HG03135 (cell line): ENCODE results near the gene CLDN16.
A peak's percentile ranks its signal among the peaks of the same experiment; 100 is the strongest.

ENCODE experiments used
- ATAC-seq: cut with Tn5 transposase; IDR thresholded peaks from one replicate; pipeline ENCODE4 v1.9.1; 2021; ENCODE audit warnings: mild to moderate bottlenecking, moderate library complexity; ENCODE audit not compliant: unreplicated experiment

Gene CLDN16

GRCh38 chr3:190378240-190378891 is 9.6 kb upstream of the CLDN16 start:
- ATAC-seq, result no peak

- ATAC-seq, result no peak
Measured at GRCh38 chr3:190380184-190380583, 7.8 kb upstream of the CLDN16 start.

GRCh38 chr3:190381441-190381840 is 6.5 kb upstream of the CLDN16 start:
- ATAC-seq, result no peak

- ATAC-seq, result no peak
Measured at GRCh38 chr3:190382082-190382481, 5.9 kb upstream of the CLDN16 start.

GRCh38 chr3:190384309-190384756 is 3.6 kb upstream of the CLDN16 start:
- ATAC-seq, result peak; percentile 87

GRCh38 chr3:190385731-190386688 is 2.0 kb upstream of the CLDN16 start:
- ATAC-seq, result no peak

- ATAC-seq, result no peak
Measured at GRCh38 chr3:190388703-190389102, 740 bp downstream of the CLDN16 start.

- no peak for ATAC-seq
Measured at GRCh38 chr3:190396001-190396400, 8.0 kb downstream of the CLDN16 start.

- ATAC-seq, result no peak
Measured at GRCh38 chr3:190397889-190398288, 9.9 kb downstream of the CLDN16 start.

GRCh38 chr3:190399677-190400076 is 11.7 kb downstream of the CLDN16 start:
- ATAC-seq, result no peak

GRCh38 chr3:190401963-190402362 is 14.0 kb downstream of the CLDN16 start:
- ATAC-seq, result no peak

- ATAC-seq, result no peak
Measured at GRCh38 chr3:190404715-190405114, 16.8 kb downstream of the CLDN16 start.

GRCh38 chr3:190414297-190414696 is 26.3 kb downstream of the CLDN16 start:
- ATAC-seq, result no peak

- peak; percentile 9 for ATAC-seq
Measured at GRCh38 chr3:190424108-190424477, 36.1 kb downstream of the CLDN16 start.

- peak; percentile 59 for ATAC-seq
Measured at GRCh38 chr3:190424478-190425439, 36.8 kb downstream of the CLDN16 start.

- no peak for ATAC-seq
Measured at GRCh38 chr3:190425833-190426232, 37.9 kb downstream of the CLDN16 start.

- ATAC-seq, result no peak
Measured at GRCh38 chr3:190426806-190427507, 39.0 kb downstream of the CLDN16 start.

- no peak for ATAC-seq
Measured at GRCh38 chr3:190429681-190430080, 41.7 kb downstream of the CLDN16 start.

- ATAC-seq, result no peak
Measured at GRCh38 chr3:190430906-190431305, 42.9 kb downstream of the CLDN16 start.

GRCh38 chr3:190432216-190432615 is 44.3 kb downstream of the CLDN16 start:
- ATAC-seq, result no peak
